ENCODE measurements around the gene WAPL. TPM values are rescaled to one million over a fixed set of nuclear protein-coding genes. Genes with fewer than 3 reads are reported as not detected.

Gene WAPL
- total and polyA plus RNA-seq, 9 of the 15 experiments (the other 6 are each of a cell fraction or from before 2014, with no cell fraction given): 14.3 to 36.4 (median 25.3) TPM

- Histone ChIP-seq H3K79me2 (ENCODE audit: control insufficient read depth, insufficient read depth, low read length) (no peaks in the 10 kb centered on the region), H3K4me2 (ENCODE audit: insufficient read depth, low read length) (no peak overlapping the region), H2AFZ (ENCODE audit: low read depth, low read length) (no peak overlapping the region), H3K36me3 (ENCODE audit: control insufficient read depth, insufficient read depth, low read length) (no peaks in the 10 kb centered on the region), H3K4me1 (replicated peaks in 1 of 2; ENCODE audit: control insufficient read depth in 2 of 2, insufficient read depth in 2 of 2, low read length in 2 of 2) (peaks cover 0 to 6% of the 10 kb centered on the region in 2 experiments; a peak in 3 of 5 replicates), H3K9me1 (ENCODE audit: control insufficient read depth, insufficient read depth, low read length) (no peaks in the 10 kb centered on the region), H3K4me3 (no peak overlapping the region), H3K27ac (ENCODE audit: extremely low read depth, low read depth, low read length) (no peak overlapping the region), H3K9me3 (replicated peaks; ENCODE audit: control insufficient read depth, insufficient read depth, low read depth, low read length) (no peaks in the 10 kb centered on the region), H3K27me3 (ENCODE audit: control insufficient read depth in 2 of 2, insufficient read depth in 2 of 2, low read length in 2 of 2) (peaks cover 0 to 6% of the 10 kb centered on the region in 2 experiments; a peak in 1 of 5 replicates), H3K9ac (ENCODE audit: insufficient read depth in 1 of 2, low read depth in 2 of 2, low read length in 2 of 2) (no peak overlapping the region), H4K20me1 (replicated peaks; ENCODE audit: control insufficient read depth, insufficient read depth, low read length) (no peaks in the 10 kb centered on the region)
- DNase-seq (ENCODE audit: extremely low read depth in 1 of 4, low spot score in 3 of 4) (no peak), FAIRE-seq (no peak), ATAC-seq (no peak)
- WGBS (ENCODE audit: insufficient coverage, low coverage, missing lambda C conversion rate): 40% methylated on average over 11 of the region's 14 CpGs
- no TSS peak for BruUV-seq (replicated peaks)
- in situ Hi-C loops (cut with MboI): no loop called here
- intact Hi-C loops (cut with micrococcal nuclease): no loop called here
- TF ChIP-seq MYNN (IDR thresholded peaks at IDR 0.05) (no peak), MYNN (CRISPR knock-in tag; IDR thresholded peaks at IDR 0.05) (no peak), MTA2 (IDR thresholded peaks at IDR 0.05; ENCODE audit: low read depth) (no peak), ZBTB7A (IDR thresholded peaks at IDR 0.05; ENCODE audit: borderline replicate concordance, control insufficient read depth, low read depth, low read length) (no peak), MEF2A (IDR thresholded peaks at IDR 0.05; ENCODE audit: control insufficient read depth, low read depth, low read length) (no peak), U2AF1 (optimal IDR thresholded peaks at IDR 0.05; ENCODE audit: low read depth, low read length) (no peak)
- TF ChIP-seq, protein P1, sequence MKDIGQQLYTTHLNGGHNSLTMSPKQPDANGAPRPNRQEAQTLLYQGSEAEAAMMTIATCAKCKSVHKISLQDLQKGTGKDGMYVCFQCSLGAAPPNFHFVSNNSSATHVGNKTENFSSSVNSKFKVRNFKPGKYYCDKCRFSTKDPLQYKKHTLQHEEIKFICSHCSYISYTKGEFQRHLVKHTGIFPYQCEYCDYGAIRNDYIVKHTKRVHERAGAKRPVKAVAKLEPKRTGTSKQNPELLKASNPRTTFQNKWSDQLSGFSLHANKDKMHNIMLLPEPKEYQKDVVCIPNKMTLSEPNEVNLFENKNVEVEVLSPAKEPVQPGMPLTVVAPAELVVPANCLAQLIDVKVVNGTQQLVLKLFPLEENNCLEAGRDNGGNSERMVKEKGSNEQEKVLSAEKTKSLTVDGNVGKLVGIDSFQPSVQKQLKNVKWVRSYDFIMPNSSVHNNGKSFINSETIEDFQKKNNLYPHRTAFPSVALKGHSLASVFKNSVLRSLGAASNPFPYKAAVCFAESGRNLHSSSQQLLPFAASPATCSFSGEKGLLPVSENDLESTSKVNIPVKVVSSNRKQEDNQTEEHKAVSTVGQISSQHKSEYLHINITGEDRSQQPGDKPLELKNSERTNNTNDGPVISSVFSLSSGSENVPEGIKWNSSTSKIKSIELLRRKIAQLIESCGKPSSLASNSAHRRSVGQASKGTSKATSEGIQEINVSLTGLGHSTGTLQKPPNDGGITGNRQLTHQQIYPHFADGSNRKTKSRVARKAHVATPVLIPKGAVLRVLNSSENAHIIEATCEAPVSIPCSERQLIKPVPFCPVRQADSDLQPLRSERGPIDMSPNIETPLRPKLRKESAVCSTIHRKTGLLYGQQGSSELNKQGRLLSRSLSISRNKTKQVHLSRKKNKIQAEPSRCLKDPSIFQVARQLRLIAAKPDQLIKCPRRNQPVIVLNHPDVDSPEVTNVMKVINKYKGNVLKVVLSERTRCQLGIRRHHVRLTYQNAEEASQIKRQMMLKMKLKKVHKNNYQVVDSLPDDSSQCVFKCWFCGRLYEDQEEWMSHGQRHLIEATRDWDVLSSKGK (CRISPR knock-in tag; IDR thresholded peaks at IDR 0.05): no peak
- POLR2A ChIA-PET: interaction anchor here (1.5 kb wide), 1 partner anchor 10 kb away, joined by 5 read pairs; no protein-coding TSS in a partner anchor
- CTCF ChIA-PET (ENCODE audit: low intra/inter-chr PET ratio): no interaction called here
Observed at GRCh38 chr10:86390337-86391120, 131.1 kb downstream of the WAPL start.

Measured in K562 (cell line).